Stimulated activated naive CD8-positive, alpha-beta T cell treated with anti-CD3 and anti-CD28 coated beads, Interleukin-15, Interleukin-2, amounts not matched to agents 100 U/mL and 50 U/mL, for 24 hours (primary cell): Measurements from ENCODE around the gene UBE2H.
"Not testable (repeated sequence)": the region's sequence is repeated elsewhere in the genome, so short reads cannot be mapped to it uniquely, and the experiment has no call there.

Source experiments
- ATAC-seq: fragments of 150-1000 bp; cut with Tn5 transposase; one replicate; pipeline ENCODE4 v1.10.0; 2021
- DNase-seq: peaks from one replicate; pipeline ENCODE4 v3.0.0; 2021

The UBE2H gene

GRCh38 chr7:129908181-129908580 is 44.6 kb downstream of the UBE2H start:
- DNase-seq, result no peak
- no peak for ATAC-seq

- no peak for DNase-seq
- ATAC-seq, result no peak
These were observed 45.5 kb downstream of the UBE2H start for GRCh38 chr7:129907122-129907736.

GRCh38 chr7:129906700-129907099 is 46.1 kb downstream of the UBE2H start:
- peak; percentile 93 for ATAC-seq

GRCh38 chr7:129903935-129904334 is 48.8 kb downstream of the UBE2H start:
- no peak for ATAC-seq
- no peak for DNase-seq

More at GRCh38 chr7:129906700-129907099, 46.1 kb downstream of the UBE2H start:
- no peak for DNase-seq

GRCh38 chr7:129902788-129903422 is 49.9 kb downstream of the UBE2H start:
- no peak for ATAC-seq

GRCh38 chr7:129898502-129899160 is 54.1 kb downstream of the UBE2H start:
- ATAC-seq (no peak), DNase-seq (no peak)

More at GRCh38 chr7:129902788-129903422, 49.9 kb downstream of the UBE2H start:
- no peak for DNase-seq

- ATAC-seq (no peak), DNase-seq (no peak)
These were observed 54.8 kb downstream of the UBE2H start for GRCh38 chr7:129898007-129898406.

GRCh38 chr7:129896568-129897382 is 56.0 kb downstream of the UBE2H start:
- ATAC-seq, result no peak
- no peak for DNase-seq

GRCh38 chr7:129894184-129894583 is 58.6 kb downstream of the UBE2H start:
- not testable (repeated sequence) for DNase-seq, ATAC-seq

GRCh38 chr7:129890090-129890489 is 62.7 kb downstream of the UBE2H start:
- DNase-seq, result no peak
- ATAC-seq, result no peak

GRCh38 chr7:129889133-129889844 is 63.5 kb downstream of the UBE2H start:
- ATAC-seq, result no peak
- no peak for DNase-seq

- no peak for ATAC-seq
These were observed 64.9 kb downstream of the UBE2H start for GRCh38 chr7:129887865-129888264.

GRCh38 chr7:129886818-129887186 is 66.0 kb downstream of the UBE2H start:
- ATAC-seq (no peak), DNase-seq (no peak)

More at GRCh38 chr7:129887865-129888264, 64.9 kb downstream of the UBE2H start:
- no peak for DNase-seq

GRCh38 chr7:129886167-129886817 is 66.5 kb downstream of the UBE2H start:
- ATAC-seq (no peak), DNase-seq (no peak)

- ATAC-seq (no peak), DNase-seq (no peak)
These were observed 68.3 kb downstream of the UBE2H start for GRCh38 chr7:129884495-129884894.

GRCh38 chr7:129883151-129883550 is 69.6 kb downstream of the UBE2H start:
- ATAC-seq (no peak), DNase-seq (no peak)

- no peak for DNase-seq
- ATAC-seq, result no peak
These were observed 70.2 kb downstream of the UBE2H start for GRCh38 chr7:129882531-129882930.

- ATAC-seq (no peak), DNase-seq (no peak)
These were observed 75.5 kb downstream of the UBE2H start for GRCh38 chr7:129877146-129877792.

- no peak for DNase-seq
These were observed 76.9 kb downstream of the UBE2H start for GRCh38 chr7:129875745-129876411.

GRCh38 chr7:129875160-129875559 is 77.6 kb downstream of the UBE2H start:
- DNase-seq, result no peak
- ATAC-seq, result peak; percentile 49

More at GRCh38 chr7:129875745-129876411, 76.9 kb downstream of the UBE2H start:
- ATAC-seq, result peak; percentile 42
